MCF 10A (cell line): ENCODE data around the gene TMEM161B. TPM values are rescaled to one million over a fixed set of nuclear protein-coding genes. Genes with fewer than 3 reads are reported as not detected.

Source experiments
- BruUV-seq: library from RNA; stranded (reverse); fragments of 400-500 nt; replicated peaks from 2 replicates; lab custom pipeline; 2021; lab: Mats Ljungman, UMichigan
- CTCF ChIA-PET: fragments of 300-600 bp; sonication (Branson Sonifier 250); formaldehyde crosslinking; extraction: SDS; loops from one replicate; lab custom pipeline; 2021; ENCODE audit warnings: antibody characterized with exemption, inconsistent platforms; lab: Yijun Ruan, JAX
- POLR2A ChIA-PET: fragments of 300-600, 350-650 bp; sonication (Branson Sonifier 250); formaldehyde crosslinking; extraction: SDS; loops from one replicate; lab custom pipeline; 2020; ENCODE audit warnings: antibody characterized with exemption, inconsistent platforms; lab: Yijun Ruan, JAX
- DNase-seq: peaks from one replicate; pipeline ENCODE4 v3.0.0-alpha.2; 2018; ENCODE audit not compliant: unreplicated experiment
- H3K27ac Mint-ChIP-seq: one replicate; pipeline ENCODE4 v1.8.0; 2022; ENCODE audit warnings: mild to moderate bottlenecking, low read depth, mixed read lengths; ENCODE audit not compliant: unreplicated experiment
- H3K27me3 Mint-ChIP-seq: one replicate; pipeline ENCODE4 v1.8.0; 2022; ENCODE audit warnings: mixed read lengths; ENCODE audit not compliant: insufficient read depth, unreplicated experiment
- H3K36me3 Mint-ChIP-seq: one replicate; pipeline ENCODE4 v1.8.0; 2022; ENCODE audit warnings: mild to moderate bottlenecking, moderate library complexity, mixed read lengths; ENCODE audit not compliant: insufficient read depth, unreplicated experiment
- H3K4me1 Mint-ChIP-seq: one replicate; pipeline ENCODE4 v1.8.0; 2022; ENCODE audit warnings: mixed read lengths; ENCODE audit not compliant: insufficient read depth, unreplicated experiment
- H3K4me3 Mint-ChIP-seq: one replicate; pipeline ENCODE4 v1.8.0; 2022; ENCODE audit warnings: mild to moderate bottlenecking, moderate library complexity, mixed read lengths; ENCODE audit not compliant: unreplicated experiment
- H3K9me3 Mint-ChIP-seq: one replicate; pipeline ENCODE4 v1.8.0; 2022; ENCODE audit warnings: mixed read lengths; ENCODE audit not compliant: unreplicated experiment
- CTCF ChIP-seq: fragments of 200-600 bp; IDR thresholded peaks from one replicate; pipeline ENCODE4 v1.8.0; 2022; ENCODE audit warnings: antibody characterized with exemption, mild to moderate bottlenecking; ENCODE audit not compliant: unreplicated experiment
- intact Hi-C: fragments of 100-400 bp; cut with micrococcal nuclease; formaldehyde crosslinking; loops from 2 replicates; pipeline ENCODE4 v1.14.1; 2022
- total RNA-seq: library from RNA; stranded (reverse); gene quantifications from 2 replicates; pipeline ENCODE4 v1.2.3, GENCODE V29; 2022

Gene TMEM161B
- total RNA-seq, 1 experiment from 2014 or later, result 14.0 TPM

DNA sequence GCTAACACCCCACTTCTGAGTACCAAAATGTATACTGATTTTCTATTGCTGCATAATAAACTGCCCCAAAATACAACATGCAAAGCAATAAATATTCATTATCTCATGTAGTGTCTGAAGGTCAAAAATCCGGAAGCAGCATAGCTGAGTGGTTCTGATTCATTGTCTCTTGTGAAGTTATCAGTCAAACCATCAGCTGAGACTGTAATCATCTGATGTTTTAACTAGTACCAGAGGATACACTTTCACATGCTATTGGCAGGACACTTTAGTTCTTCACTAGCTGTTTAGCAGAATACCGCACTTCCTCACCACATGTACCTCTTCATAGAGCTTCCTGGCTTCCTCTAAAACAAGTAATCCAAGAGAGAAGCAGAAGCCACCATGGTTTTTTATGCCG is 12.7 kb upstream of the TMEM161B start:
- Mint-ChIP-seq H3K4me3 (no peak overlapping the region), H3K36me3 (peaks cover 28% of the 10 kb centered on the region), H3K4me1 (peaks cover 14% of the 10 kb centered on the region), H3K27me3 (no peaks in the 10 kb centered on the region), H3K9me3 (no peaks in the 10 kb centered on the region), H3K27ac (no peak overlapping the region)
- BruUV-seq, result no TSS peak
- ChIA-PET CTCF (no interaction called here), POLR2A (interaction anchor here (0.5 kb wide), 1 partner anchor 258 kb away, joined by 3 read pairs; no protein-coding TSS in a partner anchor)
- DNase-seq, result no peak
- no peak for TF ChIP-seq CTCF
- intact Hi-C loops, result no loop called here

GRCh38 chr5:88279584-88279983 is 10.9 kb upstream of the TMEM161B start:
- Mint-ChIP-seq H3K27ac (no peak overlapping the region), H3K36me3 (peaks cover 38% of the 10 kb centered on the region), H3K4me1 (peaks cover 14% of the 10 kb centered on the region), H3K9me3 (no peaks in the 10 kb centered on the region), H3K4me3 (no peak overlapping the region), H3K27me3 (no peaks in the 10 kb centered on the region)
- peak; percentile 60 for DNase-seq
- no peak for TF ChIP-seq CTCF
- ChIA-PET POLR2A (interaction anchor here (0.6 kb wide), 1 partner anchor 878 kb away, joined by 3 read pairs; no protein-coding TSS in a partner anchor), CTCF (no interaction called here)
- intact Hi-C loops, result no loop called here
- BruUV-seq, result no TSS peak

DNA sequence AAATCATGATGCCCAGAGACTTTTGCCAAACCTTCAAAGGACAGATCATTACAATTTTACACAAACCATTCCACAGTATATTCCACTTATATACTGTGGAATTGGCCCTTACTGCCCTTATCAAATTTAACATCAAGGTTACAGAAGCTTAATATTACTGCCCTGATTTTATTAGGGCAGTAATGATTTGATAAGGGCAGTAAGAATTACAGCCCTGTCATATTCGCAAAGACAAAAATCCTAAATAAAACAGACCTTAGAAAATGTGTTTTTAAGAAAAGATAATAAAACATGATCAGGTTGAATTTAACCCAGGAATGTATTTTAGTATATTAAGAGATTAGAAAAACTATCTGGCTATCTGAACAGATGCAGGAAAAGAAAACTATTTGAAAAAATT is 7.7 kb upstream of the TMEM161B start:
- intact Hi-C loops, result no loop called here
- no TSS peak for BruUV-seq
- Mint-ChIP-seq H3K27me3 (no peaks in the 10 kb centered on the region), H3K4me3 (no peak overlapping the region), H3K4me1 (peaks cover 21% of the 10 kb centered on the region), H3K36me3 (peaks cover 51% of the 10 kb centered on the region), H3K9me3 (no peaks in the 10 kb centered on the region), H3K27ac (no peak overlapping the region)
- no peak for TF ChIP-seq CTCF
- CTCF ChIA-PET, result interaction anchor here (0.6 kb wide), 1 partner anchor 404 kb away, joined by 3 read pairs; no protein-coding TSS in a partner anchor
- no peak for DNase-seq
- POLR2A ChIA-PET, result no interaction called here

DNA sequence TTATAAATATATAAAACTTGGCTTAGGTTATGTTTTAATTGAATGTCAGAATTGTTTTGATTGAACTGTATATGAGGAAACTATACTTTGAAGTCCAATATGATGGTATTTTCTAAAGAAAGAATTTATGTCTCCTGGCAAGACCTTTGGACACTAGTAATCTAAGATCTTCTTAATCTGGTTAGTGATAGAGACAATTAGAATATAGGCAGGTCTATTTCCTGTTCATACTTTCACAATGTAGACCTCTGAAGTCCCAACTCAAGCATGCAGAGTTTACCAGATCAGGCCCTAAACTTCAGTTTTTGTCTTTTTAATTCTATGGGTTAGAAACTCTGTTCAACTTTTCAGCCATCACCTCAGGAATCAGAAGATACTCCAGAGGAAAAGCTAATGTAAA is 6.9 kb upstream of the TMEM161B start:
- Mint-ChIP-seq H3K27ac (no peak overlapping the region), H3K9me3 (no peaks in the 10 kb centered on the region), H3K4me1 (peaks cover 29% of the 10 kb centered on the region), H3K4me3 (no peak overlapping the region), H3K36me3 (peaks cover 51% of the 10 kb centered on the region), H3K27me3 (no peaks in the 10 kb centered on the region)
- ChIA-PET POLR2A (no interaction called here), CTCF (no interaction called here)
- no peak for DNase-seq
- BruUV-seq, result no TSS peak
- intact Hi-C loops, result no loop called here
- no peak for TF ChIP-seq CTCF
